Measurements from ENCODE around the gene VAX1. TPM values are rescaled to one million over a fixed set of nuclear protein-coding genes. Genes with fewer than 3 reads are reported as not detected.
"Not testable (repeated sequence)": the region's sequence is repeated elsewhere in the genome, so short reads cannot be mapped to it uniquely, and the experiment has no call there.

VAX1 gene
- total RNA-seq, 2 experiments from 2014 or later: not detected

- POLR2A ChIA-PET: no interaction called here
- DNase-seq (no peak), ATAC-seq (ENCODE audit: poor library complexity) (no peak)
- no peaks in the 10 kb centered on the region for H3K36me3 ChIP-seq (ENCODE audit: insufficient read depth, low read length)
- peaks cover 54% of the 10 kb centered on the region for H3K27me3 Mint-ChIP-seq
- no peak overlapping the region for H3K4me3 Mint-ChIP-seq
- intact Hi-C loops (cut with DNase I, micrococcal nuclease): no loop called here
- H3K4me1 ChIP-seq (ENCODE audit: insufficient read depth, low read length): no peaks in the 10 kb centered on the region
- no peaks in the 10 kb centered on the region for H3K36me3 Mint-ChIP-seq (ENCODE audit: low read depth)
- no peak overlapping the region for H3K27ac Mint-ChIP-seq
- TF ChIP-seq CTCF (IDR thresholded peaks at IDR 0.05): no peak
- no peak overlapping the region for H3K27ac ChIP-seq (ENCODE audit: low read depth in 1 of 2, low read length in 2 of 2)
- H3K9me3 ChIP-seq (ENCODE audit: control insufficient read depth in 1 of 2, insufficient read depth in 1 of 2, low read length in 2 of 2): no peaks in the 10 kb centered on the region
- H3K27me3 ChIP-seq (ENCODE audit: control insufficient read depth in 1 of 2, insufficient read depth in 2 of 2, low read length in 2 of 2): peaks cover 3 to 7% of the 10 kb centered on the region in 2 experiments
- H3K9me3 Mint-ChIP-seq: no peaks in the 10 kb centered on the region
- CTCF ChIA-PET: no interaction called here
- H3K4me1 Mint-ChIP-seq (ENCODE audit: low read depth): no peaks in the 10 kb centered on the region
- no peak overlapping the region for H3K4me3 ChIP-seq (ENCODE audit: low read length)
Observed at GRCh38 chr10:117090834-117091233, 47.2 kb downstream of the VAX1 start.

- no peak overlapping the region for H3K27ac Mint-ChIP-seq
- ATAC-seq (ENCODE audit: poor library complexity) (no peak), DNase-seq (no peak)
- H3K27me3 ChIP-seq (ENCODE audit: control insufficient read depth in 1 of 2, insufficient read depth in 2 of 2, low read length in 2 of 2): peaks cover 3% of the 10 kb centered on the region in 2 experiments
- no peaks in the 10 kb centered on the region for H3K36me3 ChIP-seq (ENCODE audit: insufficient read depth, low read length)
- no peak overlapping the region for H3K27ac ChIP-seq (ENCODE audit: low read depth in 1 of 2, low read length in 2 of 2)
- no peaks in the 10 kb centered on the region for H3K36me3 Mint-ChIP-seq (ENCODE audit: low read depth)
- no peaks in the 10 kb centered on the region for H3K4me1 ChIP-seq (ENCODE audit: insufficient read depth, low read length)
- H3K9me3 ChIP-seq (ENCODE audit: control insufficient read depth in 1 of 2, insufficient read depth in 1 of 2, low read length in 2 of 2): no peaks in the 10 kb centered on the region
- TF ChIP-seq CTCF (IDR thresholded peaks at IDR 0.05): no peak
- no peak overlapping the region for H3K4me3 Mint-ChIP-seq
- ChIA-PET POLR2A (no interaction called here), CTCF (no interaction called here)
- peaks cover 38% of the 10 kb centered on the region for H3K27me3 Mint-ChIP-seq
- intact Hi-C loops (cut with DNase I, micrococcal nuclease): no loop called here
- H3K4me3 ChIP-seq (ENCODE audit: low read length): no peak overlapping the region
- no peaks in the 10 kb centered on the region for H3K9me3 Mint-ChIP-seq
- H3K4me1 Mint-ChIP-seq (ENCODE audit: low read depth): no peaks in the 10 kb centered on the region
Observed at GRCh38 chr10:117087521-117087920, 50.5 kb downstream of the VAX1 start.

GRCh38 chr10:117086546-117086945 lies 51.5 kb downstream of the VAX1 start:
- no peaks in the 10 kb centered on the region for H3K36me3 Mint-ChIP-seq (ENCODE audit: low read depth)
- no peak for ATAC-seq (ENCODE audit: poor library complexity)
- H3K4me1 Mint-ChIP-seq (ENCODE audit: low read depth): no peaks in the 10 kb centered on the region

GRCh38 chr10:117084421-117085246 lies 53.4 kb downstream of the VAX1 start:
- H3K27ac Mint-ChIP-seq; H3K36me3 ChIP-seq (ENCODE audit: insufficient read depth, low read length); intact Hi-C loops (cut with DNase I, micrococcal nuclease); H3K4me3 Mint-ChIP-seq; ATAC-seq (ENCODE audit: poor library complexity); H3K27me3 ChIP-seq (ENCODE audit: control insufficient read depth in 1 of 2, insufficient read depth in 2 of 2, low read length in 2 of 2); DNase-seq; H3K4me3 ChIP-seq (ENCODE audit: low read length); H3K27ac ChIP-seq (ENCODE audit: low read depth in 1 of 2, low read length in 2 of 2); H3K4me1 Mint-ChIP-seq (ENCODE audit: low read depth); H3K4me1 ChIP-seq (ENCODE audit: insufficient read depth, low read length); CTCF ChIA-PET; H3K36me3 Mint-ChIP-seq (ENCODE audit: low read depth); H3K9me3 Mint-ChIP-seq; H3K9me3 ChIP-seq (ENCODE audit: control insufficient read depth in 1 of 2, insufficient read depth in 1 of 2, low read length in 2 of 2); POLR2A ChIA-PET: not testable (repeated sequence)
- peaks cover 24% of the 10 kb centered on the region for H3K27me3 Mint-ChIP-seq

More at GRCh38 chr10:117086546-117086945, 51.5 kb downstream of the VAX1 start:
- Histone ChIP-seq H3K9me3 (ENCODE audit: control insufficient read depth in 1 of 2, insufficient read depth in 1 of 2, low read length in 2 of 2) (no peaks in the 10 kb centered on the region), H3K4me3 (ENCODE audit: low read length) (no peak overlapping the region), H3K4me1 (ENCODE audit: insufficient read depth, low read length) (no peaks in the 10 kb centered on the region), H3K27ac (ENCODE audit: low read depth in 1 of 2, low read length in 2 of 2) (no peak overlapping the region), H3K36me3 (ENCODE audit: insufficient read depth, low read length) (no peaks in the 10 kb centered on the region), H3K27me3 (ENCODE audit: control insufficient read depth in 1 of 2, insufficient read depth in 2 of 2, low read length in 2 of 2) (no peaks in the 10 kb centered on the region)
- no peaks in the 10 kb centered on the region for H3K9me3 Mint-ChIP-seq
- no peak overlapping the region for H3K27ac Mint-ChIP-seq
- DNase-seq: no peak
- H3K27me3 Mint-ChIP-seq: peaks cover 34% of the 10 kb centered on the region
- no peak for TF ChIP-seq CTCF (IDR thresholded peaks at IDR 0.05)
- intact Hi-C loops (cut with DNase I, micrococcal nuclease): no loop called here
- H3K4me3 Mint-ChIP-seq: no peak overlapping the region
- ChIA-PET CTCF (no interaction called here), POLR2A (no interaction called here)
